K562 (cell line): ENCODE results near the gene SCYL1. TPM values are rescaled to one million over a fixed set of nuclear protein-coding genes. Genes with fewer than 3 reads are reported as not detected.

Experiments used
- ATF7 ChIP-seq: fragments of 450-650 bp; IDR thresholded peaks from 2 replicates; pipeline ENCODE4 v1.7.1; 2014; ENCODE audit warnings: mild to moderate bottlenecking, moderate library complexity
- BCOR ChIP-seq: fragments of 450-650 bp; IDR thresholded peaks from 2 replicates; pipeline ENCODE4 v1.6.1; 2016
- CBX8 ChIP-seq: fragments of 200-600 bp; sonication (generic); IDR thresholded peaks from 2 replicates; pipeline ENCODE4 v1.6.1; 2012; ENCODE audit warnings: borderline replicate concordance, mixed run types, low read depth, mild to moderate bottlenecking, moderate library complexity, mixed read lengths, low read length, control low read depth, inconsistent platforms; ENCODE audit not compliant: poor library complexity, severe bottlenecking; ENCODE audit errors: extremely low read depth
- EGR1 ChIP-seq: fragments of 450-650 bp; conservative IDR thresholded peaks from 2 replicates; pipeline ENCODE4 v1.6.1; 2017; ENCODE audit warnings: mild to moderate bottlenecking
- ELF4 ChIP-seq: fragments of 450-650 bp; formaldehyde crosslinking; IDR thresholded peaks from 2 replicates; pipeline ENCODE4 v1.4.0; 2022; ENCODE audit warnings: missing genetic modification characterization
- HDAC1 ChIP-seq, 2 experiments: fragments of 450-650 bp; IDR thresholded peaks; 2 replicates each; pipeline ENCODE4 v1.6.1; 2016 to 2017; ENCODE audit warnings: inconsistent platforms in 1 of 2, mild to moderate bottlenecking in 1 of 2, moderate library complexity in 1 of 2
- KAT8 ChIP-seq: fragments of 450-650 bp; IDR thresholded peaks from 2 replicates; pipeline ENCODE4 v1.6.1; 2016; ENCODE audit warnings: low read depth, mild to moderate bottlenecking
- LCOR ChIP-seq: sonication (generic); formaldehyde crosslinking; IDR thresholded peaks from 2 replicates; pipeline ENCODE4 v1.8.0; 2022; ENCODE audit warnings: mild to moderate bottlenecking, missing genetic modification reagents
- MTA2 ChIP-seq: fragments of 450-650 bp; IDR thresholded peaks from 2 replicates; pipeline ENCODE4 v1.6.1; 2016; ENCODE audit warnings: low read depth
- NONO ChIP-seq, 2 experiments: fragments of 200-400 bp in 1 of 2; fragments of 450-650 bp in 1 of 2; formaldehyde crosslinking in 1 of 2; IDR thresholded peaks; 2 replicates each; pipeline ENCODE4 v1.6.1; 2017; ENCODE audit warnings: low read depth in 2 of 2, mild to moderate bottlenecking in 2 of 2, moderate library complexity in 2 of 2, low read length in 1 of 2
- NR1H2 ChIP-seq: sonication (generic); formaldehyde crosslinking; IDR thresholded peaks from 2 replicates; pipeline ENCODE4 v1.4.0; 2020; ENCODE audit warnings: mild to moderate bottlenecking, missing genetic modification reagents
- NR4A1 ChIP-seq, 2 experiments: fragments of 250-450 bp in 1 of 2; fragments of 450-650 bp in 1 of 2; sonication (Bioruptor Pico) in 1 of 2; IDR thresholded peaks; 2 replicates each; pipeline versions ENCODE4 v1.4.0 to v1.6.1; 2016 to 2020; ENCODE audit warnings: mild to moderate bottlenecking in 2 of 2, missing compliant biosample characterization in 1 of 2, missing genetic modification characterization in 1 of 2, moderate library complexity in 1 of 2
- PCBP1 ChIP-seq: fragments of 200-400 bp; formaldehyde crosslinking; IDR thresholded peaks from 2 replicates; pipeline ENCODE4 v1.6.1; 2018; ENCODE audit warnings: mild to moderate bottlenecking, low read depth, low read length; ENCODE audit not compliant: poor library complexity, severe bottlenecking
- PCBP2 ChIP-seq: fragments of 200-400 bp; formaldehyde crosslinking; IDR thresholded peaks from 2 replicates; pipeline ENCODE4 v1.6.1; 2018; ENCODE audit warnings: low read length, low read depth, mild to moderate bottlenecking, moderate library complexity; ENCODE audit not compliant: poor library complexity, severe bottlenecking
- POLR2H ChIP-seq: IDR thresholded peaks from 2 replicates; pipeline ENCODE4 v1.6.1; 2016; ENCODE audit warnings: missing genetic modification characterization, low read depth, mild to moderate bottlenecking, control low read depth, missing compliant biosample characterization, moderate library complexity
- RBM34 ChIP-seq: fragments of 200-400 bp; formaldehyde crosslinking; IDR thresholded peaks from 2 replicates; pipeline ENCODE4 v1.6.1; 2018; ENCODE audit warnings: low read length, borderline replicate concordance; ENCODE audit not compliant: insufficient read depth
- RFX1 ChIP-seq: fragments of 450-650 bp; IDR thresholded peaks from 2 replicates; pipeline ENCODE4 v1.6.1; 2016; ENCODE audit warnings: mild to moderate bottlenecking, moderate library complexity
- RNF2 ChIP-seq: sonication (generic); IDR thresholded peaks from 2 replicates; pipeline ENCODE4 v1.6.1; 2016
- SAFB ChIP-seq: fragments of 200-400 bp; formaldehyde crosslinking; IDR thresholded peaks from 2 replicates; pipeline ENCODE4 v1.6.1; 2017; ENCODE audit warnings: low read depth, low read length, borderline replicate concordance
- SMARCB1 ChIP-seq: IDR thresholded peaks from 2 replicates; pipeline ENCODE4 v1.6.1; 2011; ENCODE audit warnings: improper control_type of control experiment, low read depth; ENCODE audit not compliant: insufficient read length
- VEZF1 ChIP-seq: fragments of 200-800 bp; sonication (Bioruptor generic); IDR thresholded peaks from 2 replicates; pipeline ENCODE4 v1.6.1; 2017; ENCODE audit warnings: missing genetic modification characterization, missing compliant biosample characterization
- ZMIZ1 ChIP-seq, 2 experiments: fragments of 150-350 bp in 1 of 2; IDR thresholded peaks; 2 replicates each; pipeline ENCODE4 v1.6.1; 2012 to 2016; ENCODE audit warnings: low read depth in 2 of 2, low read length in 2 of 2, mild to moderate bottlenecking in 1 of 2, moderate library complexity in 1 of 2
- ZNF263 ChIP-seq: sonication (generic); formaldehyde crosslinking; IDR thresholded peaks from 2 replicates; pipeline ENCODE4 v1.8.0; 2022; ENCODE audit warnings: mild to moderate bottlenecking, missing genetic modification reagents, borderline replicate concordance
- ZZZ3 ChIP-seq: fragments of 450-650 bp; IDR thresholded peaks from 2 replicates; pipeline ENCODE4 v1.6.1; 2016; ENCODE audit warnings: antibody characterized with exemption, mild to moderate bottlenecking, moderate library complexity
- polyA plus RNA-seq, 8 experiments: library from polyadenylated mRNA; depleted of rRNA in 4 of 8; stranded (reverse) in 5 of 8; unstranded in 3 of 8; fragments of >200 nt; fragmentation: Nextera tagmentation in 2 of 8; fragmentation: Illumina TruSeq in 1 of 8; extraction: Ambion mirVana in 2 of 8; extraction: Trizol in 1 of 8; gene quantifications; 2 replicates each; pipeline versions ENCODE4 v1.2.1 to v1.2.3, GENCODE V29; 2011 to 2014; ENCODE audit warnings: inconsistent platforms in 1 of 8, missing spikeins in 1 of 8
- total RNA-seq, 7 experiments: library from RNA; depleted of rRNA in 6 of 7; stranded (reverse); fragments of >200 nt in 6 of 7; fragmentation: Illumina TruSeq in 2 of 7; extraction: Trizol in 2 of 7; gene quantifications; 2 replicates each; pipeline versions ENCODE4 v1.2.1 to v1.2.3, GENCODE V29; 2011 to 2021; ENCODE audit warnings: low replicate concordance in 1 of 7

SCYL1 gene
- total and polyA plus RNA-seq, 9 of the 15 experiments (the other 6 are each of a cell fraction or from before 2014, with no cell fraction given): 1.9 to 145 (median 57.6) TPM

- TF ChIP-seq ZMIZ1 (IDR thresholded peaks at IDR 0.05; ENCODE audit: low read depth in 2 of 2, low read length in 2 of 2): peak in 1 of 2 experiments; percentile 50; a peak in 2 of 4 replicates
- 0 out of 4 replicates have a peak, but pooled peaks of 1 of the 2 experiments have one; percentile 0 for TF ChIP-seq HDAC1 (IDR thresholded peaks at IDR 0.05)
- TF ChIP-seq PCBP1: no peak
- TF ChIP-seq ATF7: no peak
- no peak; the same call in 1 of the 2 replicates for TF ChIP-seq RNF2
- TF ChIP-seq RFX1: peak; percentile 11
- TF ChIP-seq EGR1: no peak
- 0 out of 2 replicates have a peak, but pooled peaks have one; percentile 0 for TF ChIP-seq LCOR
- no peak for TF ChIP-seq MTA2
- no peak for TF ChIP-seq KAT8
- TF ChIP-seq VEZF1 (CRISPR knock-in tag): no peak
- 0 out of 4 replicates have a peak, but pooled peaks of 1 of the 2 experiments have one; percentile 36 for TF ChIP-seq NONO (IDR thresholded peaks at IDR 0.05; ENCODE audit: low read depth in 2 of 2, low read length in 1 of 2)
- no peak; the same call in 1 of the 2 replicates for TF ChIP-seq POLR2H
- no peak for TF ChIP-seq SMARCB1
- TF ChIP-seq ZNF263 (CRISPR knock-in tag): no peak
- no peak for TF ChIP-seq PCBP2
- no peak for TF ChIP-seq CBX8
- no peak for TF ChIP-seq SAFB
- no peak for TF ChIP-seq BCOR
- TF ChIP-seq ZZZ3: no peak
- TF ChIP-seq ELF4 (CRISPR knock-in tag): peak; percentile 90
- no peak for TF ChIP-seq RBM34
- 0 out of 2 replicates have a peak, but pooled peaks have one; percentile 11 for TF ChIP-seq NR1H2 (CRISPR knock-in tag)
- no peak for TF ChIP-seq NR4A1 (CRISPR knock-in tag; IDR thresholded peaks at IDR 0.05)
- TF ChIP-seq NR4A1 (tag; IDR thresholded peaks at IDR 0.05): no peak
Observed at GRCh38 chr11:65504674-65505465, 20.0 kb upstream of the SCYL1 start (continued).
